VCaP (cell line): ENCODE data around the gene SLF1.

ENCODE experiments used
- H3K27ac ChIP-seq: fragments of 450-650 bp; 2 replicates; pipeline ENCODE4 v1.5.1; 2017
- TF ChIP-seq, protein P1 (sequence below): fragments of 450-650 bp; conservative IDR thresholded peaks from 2 replicates; pipeline ENCODE4 v1.5.1; 2017; ENCODE audit warnings: mild to moderate bottlenecking, moderate library complexity

The SLF1 gene

DNA sequence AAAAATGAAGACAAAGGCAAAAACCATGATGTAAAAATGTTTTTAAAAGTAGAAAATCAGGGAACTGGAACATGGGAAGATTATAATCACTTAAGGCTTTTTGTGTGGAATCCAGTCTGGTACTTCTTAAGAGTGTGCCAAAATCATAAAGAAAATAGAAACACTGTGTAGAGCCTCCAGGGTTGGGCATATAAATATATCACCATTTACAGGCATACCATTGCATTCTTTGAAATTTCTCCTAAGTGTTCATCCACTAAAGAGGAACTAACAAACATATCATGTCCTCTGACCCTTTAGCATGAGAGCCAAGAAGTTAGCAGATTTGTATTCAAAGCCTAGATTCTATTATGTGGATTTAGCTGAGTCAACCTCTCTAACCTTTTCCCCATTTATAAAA is 93.3 kb downstream of the SLF1 start:
- TF ChIP-seq, protein P1, sequence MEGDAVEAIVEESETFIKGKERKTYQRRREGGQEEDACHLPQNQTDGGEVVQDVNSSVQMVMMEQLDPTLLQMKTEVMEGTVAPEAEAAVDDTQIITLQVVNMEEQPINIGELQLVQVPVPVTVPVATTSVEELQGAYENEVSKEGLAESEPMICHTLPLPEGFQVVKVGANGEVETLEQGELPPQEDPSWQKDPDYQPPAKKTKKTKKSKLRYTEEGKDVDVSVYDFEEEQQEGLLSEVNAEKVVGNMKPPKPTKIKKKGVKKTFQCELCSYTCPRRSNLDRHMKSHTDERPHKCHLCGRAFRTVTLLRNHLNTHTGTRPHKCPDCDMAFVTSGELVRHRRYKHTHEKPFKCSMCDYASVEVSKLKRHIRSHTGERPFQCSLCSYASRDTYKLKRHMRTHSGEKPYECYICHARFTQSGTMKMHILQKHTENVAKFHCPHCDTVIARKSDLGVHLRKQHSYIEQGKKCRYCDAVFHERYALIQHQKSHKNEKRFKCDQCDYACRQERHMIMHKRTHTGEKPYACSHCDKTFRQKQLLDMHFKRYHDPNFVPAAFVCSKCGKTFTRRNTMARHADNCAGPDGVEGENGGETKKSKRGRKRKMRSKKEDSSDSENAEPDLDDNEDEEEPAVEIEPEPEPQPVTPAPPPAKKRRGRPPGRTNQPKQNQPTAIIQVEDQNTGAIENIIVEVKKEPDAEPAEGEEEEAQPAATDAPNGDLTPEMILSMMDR = no peak
- no peak overlapping the region for H3K27ac ChIP-seq

- H3K27ac ChIP-seq = no peak overlapping the region
- TF ChIP-seq, protein P1 = no peak
These were observed 97.3 kb downstream of the SLF1 start for GRCh38 chr5:94715768-94716167.

- no peak overlapping the region for H3K27ac ChIP-seq
- TF ChIP-seq, protein P1 = no peak
These were observed 106.7 kb downstream of the SLF1 start for GRCh38 chr5:94725142-94725541.

GRCh38 chr5:94731471-94731870 is 113.0 kb downstream of the SLF1 start:
- no peak overlapping the region for H3K27ac ChIP-seq

DNA sequence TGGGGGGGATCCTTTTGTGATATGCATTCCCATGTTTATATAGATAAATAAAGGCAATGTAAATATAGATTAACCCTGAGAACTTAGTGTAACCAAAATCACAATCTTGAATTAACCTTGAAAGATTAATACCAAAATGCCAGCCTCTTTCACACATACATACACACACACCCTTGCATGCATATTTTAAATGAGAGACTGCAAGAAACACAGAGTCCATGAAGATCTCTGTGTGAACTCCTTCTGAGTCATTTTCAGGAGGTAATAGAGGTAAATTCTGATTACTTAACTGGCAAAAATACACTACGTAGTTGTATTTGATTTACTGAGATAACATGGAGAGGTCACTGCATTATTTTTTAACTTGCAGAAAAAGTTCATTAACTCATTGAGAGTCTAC is 118.0 kb downstream of the SLF1 start:
- TF ChIP-seq, protein P1 = no peak
- no peak overlapping the region for H3K27ac ChIP-seq

More at GRCh38 chr5:94731471-94731870, 113.0 kb downstream of the SLF1 start:
- TF ChIP-seq, protein P1 = no peak

- H3K27ac ChIP-seq = no peak overlapping the region
- TF ChIP-seq, protein P1 = no peak
These were observed 121.8 kb downstream of the SLF1 start for GRCh38 chr5:94740286-94740685.

GRCh38 chr5:94742852-94743251 is 124.4 kb downstream of the SLF1 start:
- H3K27ac ChIP-seq = no peak overlapping the region
- TF ChIP-seq, protein P1 = no peak

DNA sequence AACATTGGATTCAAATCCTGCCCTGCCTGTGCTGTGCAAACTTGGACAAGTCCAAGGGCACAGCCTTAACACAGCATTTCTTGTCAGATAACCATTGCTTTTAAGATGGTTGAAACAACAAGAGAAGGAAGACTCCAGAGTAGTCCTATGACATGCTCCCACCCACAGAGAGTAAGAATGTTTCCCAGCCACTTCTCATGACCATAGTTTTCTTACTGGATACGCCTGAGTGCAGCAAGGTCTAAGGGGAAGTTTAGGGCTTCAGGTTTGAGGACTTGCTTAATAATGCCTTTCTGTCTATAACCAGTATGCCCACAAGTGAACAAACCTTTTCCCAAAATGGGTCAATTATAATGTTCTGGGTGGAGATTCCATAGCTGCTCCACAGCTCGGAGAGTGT is 126.4 kb downstream of the SLF1 start:
- H3K27ac ChIP-seq = no peak overlapping the region
- TF ChIP-seq, protein P1 = no peak
